H9 (cell line): ENCODE measurements around the gene IGF1. TPM values are rescaled to one million over a fixed set of nuclear protein-coding genes. Genes with fewer than 3 reads are reported as not detected.

Source experiments
- DNase-seq: peaks from one replicate; pipeline ENCODE4 v3.0.0-alpha.2; 2017
- H2AFZ ChIP-seq: one replicate; pipeline ENCODE4 v1.6.1; 2013; ENCODE audit warnings: mild to moderate bottlenecking, low read length, control low read depth, moderate library complexity
- H2AK5ac ChIP-seq: 2 replicates; pipeline ENCODE4 v1.6.1; 2013; ENCODE audit warnings: low read length, control low read depth, mixed read lengths; ENCODE audit not compliant: insufficient read length
- H2BK120ac ChIP-seq: one replicate; pipeline ENCODE4 v1.6.1; 2013; ENCODE audit warnings: low read depth, mild to moderate bottlenecking, low read length, control low read depth, inconsistent platforms; ENCODE audit not compliant: poor library complexity, severe bottlenecking
- H2BK12ac ChIP-seq: 2 replicates; pipeline ENCODE4 v1.6.1; 2013; ENCODE audit warnings: low read length, control low read depth, mixed read lengths, low read depth; ENCODE audit not compliant: insufficient read length
- H2BK15ac ChIP-seq: 2 replicates; pipeline ENCODE4 v1.6.1; 2013; ENCODE audit warnings: low read depth, low read length, control low read depth
- H2BK20ac ChIP-seq: one replicate; pipeline ENCODE4 v1.6.1; 2013; ENCODE audit warnings: low read depth, mild to moderate bottlenecking, low read length, control low read depth, inconsistent platforms; ENCODE audit not compliant: poor library complexity, severe bottlenecking
- H2BK5ac ChIP-seq: 2 replicates; pipeline ENCODE4 v1.6.1; 2013; ENCODE audit warnings: low read length, control low read depth, mixed read lengths; ENCODE audit not compliant: insufficient read length
- H3K14ac ChIP-seq: 2 replicates; pipeline ENCODE4 v1.6.1; 2013; ENCODE audit warnings: low read length, control low read depth; ENCODE audit not compliant: insufficient read depth
- H3K18ac ChIP-seq: 2 replicates; pipeline ENCODE4 v1.6.1; 2013; ENCODE audit warnings: low read depth, mild to moderate bottlenecking, mixed read lengths, low read length, control low read depth; ENCODE audit not compliant: insufficient read length
- H3K23ac ChIP-seq: 2 replicates; pipeline ENCODE4 v1.6.1; 2013; ENCODE audit warnings: low read length, control low read depth, mixed read lengths, low read depth; ENCODE audit not compliant: insufficient read length
- H3K23me2 ChIP-seq: 2 replicates; pipeline ENCODE4 v1.6.1; 2013; ENCODE audit warnings: low read depth, mild to moderate bottlenecking, mixed read lengths, low read length, control low read depth; ENCODE audit not compliant: insufficient read length, poor library complexity, severe bottlenecking
- H3K27ac ChIP-seq: 2 replicates; pipeline ENCODE4 v1.5.1; 2013; ENCODE audit warnings: low read length, control low read depth, mixed read lengths, low read depth; ENCODE audit not compliant: insufficient read length
- H3K27me3 ChIP-seq: 2 replicates; pipeline ENCODE4 v1.6.1; 2013; ENCODE audit warnings: low read length, control low read depth, inconsistent platforms; ENCODE audit not compliant: insufficient read depth
- H3K4ac ChIP-seq: 2 replicates; pipeline ENCODE4 v1.6.1; 2013; ENCODE audit warnings: low read depth, mild to moderate bottlenecking, control low read depth, inconsistent platforms, low read length, moderate library complexity
- H3K4me1 ChIP-seq: 2 replicates; pipeline ENCODE4 v1.6.1; 2013; ENCODE audit warnings: low read length, control low read depth, inconsistent platforms; ENCODE audit not compliant: insufficient read depth
- H3K4me2 ChIP-seq: 2 replicates; pipeline ENCODE4 v1.6.1; 2013; ENCODE audit warnings: low read length, control low read depth, mixed read lengths; ENCODE audit not compliant: insufficient read length, insufficient read depth
- H3K56ac ChIP-seq: 2 replicates; pipeline ENCODE4 v1.6.1; 2013; ENCODE audit warnings: low read depth, mild to moderate bottlenecking, mixed read lengths, low read length, control low read depth; ENCODE audit not compliant: insufficient read length
- H3K79me1 ChIP-seq: 2 replicates; pipeline ENCODE4 v1.6.1; 2013; ENCODE audit warnings: low read depth, mild to moderate bottlenecking, moderate library complexity, low read length, control low read depth, inconsistent platforms; ENCODE audit not compliant: insufficient read depth, poor library complexity, severe bottlenecking
- H3K79me2 ChIP-seq: 2 replicates; pipeline ENCODE4 v1.6.1; 2013; ENCODE audit warnings: low read length, control low read depth, inconsistent platforms; ENCODE audit not compliant: insufficient read depth
- H3K9ac ChIP-seq: 2 replicates; pipeline ENCODE4 v1.6.1; 2013; ENCODE audit warnings: low read length, control low read depth, mixed read lengths; ENCODE audit not compliant: insufficient read length; ENCODE audit errors: extremely low read depth
- H3K9me3 ChIP-seq: one replicate; pipeline ENCODE4 v1.6.1; 2013; ENCODE audit warnings: low read depth, low read length, inconsistent platforms; ENCODE audit not compliant: control insufficient read depth
- H3T11ph ChIP-seq: one replicate; pipeline ENCODE4 v1.6.1; 2013; ENCODE audit warnings: mild to moderate bottlenecking, low read length, control low read depth, inconsistent platforms
- H4K20me1 ChIP-seq: one replicate; pipeline ENCODE4 v1.6.1; 2013; ENCODE audit not compliant: control insufficient read depth, insufficient read length, insufficient read depth
- H4K5ac ChIP-seq: 2 replicates; pipeline ENCODE4 v1.6.1; 2013; ENCODE audit warnings: low read depth, mild to moderate bottlenecking, mixed read lengths, low read length, control low read depth; ENCODE audit not compliant: insufficient read length
- H4K8ac ChIP-seq: replicated peaks from 2 replicates; pipeline ENCODE4 v1.6.1; 2013; ENCODE audit warnings: low read length, control low read depth, mixed read lengths, low read depth; ENCODE audit not compliant: insufficient read length
- H4K91ac ChIP-seq: 2 replicates; pipeline ENCODE4 v1.6.1; 2013; ENCODE audit warnings: low read depth, mild to moderate bottlenecking, moderate library complexity, mixed read lengths, low read length, control low read depth; ENCODE audit not compliant: insufficient read length
- H3K27ac Mint-ChIP-seq, 3 experiments: 2 replicates in 2 of 3; 3 replicates in 1 of 3; pipeline ENCODE4 v1.8.0; 2020 to 2021; ENCODE audit warnings: mixed read lengths in 3 of 3, mild to moderate bottlenecking in 1 of 3, moderate library complexity in 1 of 3
- H3K27me3 Mint-ChIP-seq: 2 replicates; pipeline ENCODE4 v1.8.0; 2021; ENCODE audit warnings: low read depth, mild to moderate bottlenecking, moderate library complexity, mixed read lengths
- H3K36me3 Mint-ChIP-seq, 3 experiments: 2 replicates in 2 of 3; 3 replicates in 1 of 3; pipeline ENCODE4 v1.8.0; 2020 to 2021; ENCODE audit warnings: low read depth in 3 of 3, mixed read lengths in 3 of 3; ENCODE audit not compliant: insufficient read depth in 1 of 3
- H3K4me1 Mint-ChIP-seq, 2 experiments: 2 replicates each; pipeline ENCODE4 v1.8.0; 2020; ENCODE audit warnings: mixed read lengths in 2 of 2
- H3K4me3 Mint-ChIP-seq, 2 experiments: 2 replicates in 1 of 2; 3 replicates in 1 of 2; pipeline ENCODE4 v1.8.0; 2020 to 2021; ENCODE audit warnings: mild to moderate bottlenecking in 2 of 2, mixed read lengths in 2 of 2, moderate library complexity in 1 of 2
- H3K9me3 Mint-ChIP-seq, 2 experiments: 2 replicates in 1 of 2; 3 replicates in 1 of 2; pipeline ENCODE4 v1.8.0; 2020; ENCODE audit warnings: mild to moderate bottlenecking in 2 of 2, mixed read lengths in 2 of 2, moderate library complexity in 1 of 2
- WGBS: extraction: QIAGEN DNeasy Blood & Tissue Kit; methylation state at CpG from one replicate; pipeline ENCODE4 v1.1.7; 2013; ENCODE audit warnings: missing lambda C conversion rate, low lambda C conversion rate, mixed read lengths; ENCODE audit not compliant: insufficient read length; ENCODE audit errors: extremely low coverage; 5-methylcytosine and 5-hydroxymethylcytosine counted together
- total RNA-seq: library from RNA; stranded (reverse); gene quantifications from 2 replicates; pipeline ENCODE4 v1.2.1, GENCODE V29; 2021
- TF ChIP-seq, protein P1 (sequence below): fragments of 200-600 bp; sonication (generic); conservative IDR thresholded peaks from 3 replicates; pipeline ENCODE4 v1.8.0; 2021; ENCODE audit warnings: antibody characterized with exemption, mild to moderate bottlenecking

IGF1 gene
- total RNA-seq, 1 experiment from 2014 or later: not detected

DNA sequence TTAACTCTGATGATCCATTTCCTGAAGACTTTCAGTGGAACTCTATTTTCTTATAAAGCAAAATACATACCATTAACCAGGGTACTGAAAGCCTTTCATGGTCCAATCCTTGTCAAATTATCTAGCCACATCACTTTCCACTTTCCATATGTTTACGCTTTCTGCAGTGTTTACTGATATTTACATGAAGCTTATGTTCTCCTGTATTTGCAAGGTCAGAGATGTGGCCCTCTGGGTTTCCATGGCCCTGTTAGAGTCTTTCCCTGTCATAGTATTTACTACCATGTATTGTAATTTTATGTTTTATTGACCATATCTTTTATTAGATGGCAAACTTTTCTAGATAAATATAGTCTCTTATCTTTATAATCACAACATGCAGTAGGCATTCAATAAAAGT lies 23.5 kb upstream of the IGF1 start:
- no peak overlapping the region for H3T11ph ChIP-seq
- no peaks in the 10 kb centered on the region for H3K79me2 ChIP-seq
- DNase-seq: no peak
- H3K27me3 ChIP-seq: no peaks in the 10 kb centered on the region
- no peak overlapping the region for H3K14ac ChIP-seq
- H4K20me1 ChIP-seq: no peaks in the 10 kb centered on the region
- H2BK12ac ChIP-seq: no peak overlapping the region
- Mint-ChIP-seq H3K27ac (no peak overlapping the region), H3K27me3 (no peaks in the 10 kb centered on the region), H3K4me3 (no peak overlapping the region), H3K4me1 (no peaks in the 10 kb centered on the region), H3K9me3 (peaks cover 2 to 12% of the 10 kb centered on the region in 2 experiments; a peak in 3 of 5 replicates), H3K36me3 (peaks cover 0 to 4% (median 0%) of the 10 kb centered on the region in 3 experiments; a peak in 1 of 7 replicates)
- TF ChIP-seq, protein P1, sequence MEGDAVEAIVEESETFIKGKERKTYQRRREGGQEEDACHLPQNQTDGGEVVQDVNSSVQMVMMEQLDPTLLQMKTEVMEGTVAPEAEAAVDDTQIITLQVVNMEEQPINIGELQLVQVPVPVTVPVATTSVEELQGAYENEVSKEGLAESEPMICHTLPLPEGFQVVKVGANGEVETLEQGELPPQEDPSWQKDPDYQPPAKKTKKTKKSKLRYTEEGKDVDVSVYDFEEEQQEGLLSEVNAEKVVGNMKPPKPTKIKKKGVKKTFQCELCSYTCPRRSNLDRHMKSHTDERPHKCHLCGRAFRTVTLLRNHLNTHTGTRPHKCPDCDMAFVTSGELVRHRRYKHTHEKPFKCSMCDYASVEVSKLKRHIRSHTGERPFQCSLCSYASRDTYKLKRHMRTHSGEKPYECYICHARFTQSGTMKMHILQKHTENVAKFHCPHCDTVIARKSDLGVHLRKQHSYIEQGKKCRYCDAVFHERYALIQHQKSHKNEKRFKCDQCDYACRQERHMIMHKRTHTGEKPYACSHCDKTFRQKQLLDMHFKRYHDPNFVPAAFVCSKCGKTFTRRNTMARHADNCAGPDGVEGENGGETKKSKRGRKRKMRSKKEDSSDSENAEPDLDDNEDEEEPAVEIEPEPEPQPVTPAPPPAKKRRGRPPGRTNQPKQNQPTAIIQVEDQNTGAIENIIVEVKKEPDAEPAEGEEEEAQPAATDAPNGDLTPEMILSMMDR: no peak
- H3K23ac ChIP-seq: no peak overlapping the region
- H2BK120ac ChIP-seq: no peak overlapping the region
- H3K27ac ChIP-seq: no peak overlapping the region
- H4K8ac ChIP-seq: no peak overlapping the region
- no peak overlapping the region for H2AK5ac ChIP-seq
- no peaks in the 10 kb centered on the region for H3K9me3 ChIP-seq
- no peak overlapping the region for H4K5ac ChIP-seq
- no CpG with 5 or more reads among the region's 1 CpG for WGBS
- H3K4me1 ChIP-seq: no peaks in the 10 kb centered on the region
- H3K56ac ChIP-seq: no peak overlapping the region
- H3K4me2 ChIP-seq: no peak overlapping the region
- no peak overlapping the region for H2BK15ac ChIP-seq
- no peak overlapping the region for H2BK20ac ChIP-seq
- no peak overlapping the region for H3K9ac ChIP-seq
- H3K23me2 ChIP-seq: no peaks in the 10 kb centered on the region
- H3K79me1 ChIP-seq: no peaks in the 10 kb centered on the region
- no peak overlapping the region for H2AFZ ChIP-seq
- H4K91ac ChIP-seq: no peak overlapping the region
- H2BK5ac ChIP-seq: no peak overlapping the region
- no peak overlapping the region for H3K18ac ChIP-seq
- H3K4ac ChIP-seq: no peak overlapping the region
